Astrocyte (in vitro differentiated cells and primary cell): ENCODE data around the gene CLMP.

ENCODE experiments used
- EZH2 ChIP-seq: IDR thresholded peaks from 2 replicates; pipeline ENCODE4 v1.6.1; 2012; ENCODE audit warnings: mild to moderate bottlenecking, low read length, inconsistent platforms; ENCODE audit not compliant: insufficient read depth
- TF ChIP-seq, protein P1 (sequence below): IDR thresholded peaks from 2 replicates; pipeline ENCODE4 v1.5.1; 2011; ENCODE audit warnings: low read depth, mild to moderate bottlenecking, inconsistent platforms, low read length, moderate library complexity; ENCODE audit not compliant: insufficient read depth

DNA sequence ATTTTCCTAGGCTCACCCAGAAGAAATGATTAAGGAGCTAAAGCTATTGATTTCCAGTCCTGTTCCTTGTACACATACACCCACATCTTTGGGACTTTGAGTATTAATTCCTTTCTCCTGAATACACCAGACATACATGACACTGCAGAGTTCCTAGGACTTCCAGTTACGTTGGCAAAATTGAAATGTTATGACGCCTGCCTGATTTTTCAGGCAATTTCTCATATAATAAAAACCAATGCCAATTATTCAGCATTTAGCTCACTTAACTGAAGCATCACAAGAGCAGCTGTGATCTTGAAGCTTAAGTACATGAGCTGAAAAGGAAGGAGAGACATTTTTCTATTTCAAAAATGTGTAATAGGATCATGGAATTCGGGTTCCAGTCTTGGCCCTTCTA is 4.5 kb downstream of the CLMP start:
- TF ChIP-seq, protein P1, sequence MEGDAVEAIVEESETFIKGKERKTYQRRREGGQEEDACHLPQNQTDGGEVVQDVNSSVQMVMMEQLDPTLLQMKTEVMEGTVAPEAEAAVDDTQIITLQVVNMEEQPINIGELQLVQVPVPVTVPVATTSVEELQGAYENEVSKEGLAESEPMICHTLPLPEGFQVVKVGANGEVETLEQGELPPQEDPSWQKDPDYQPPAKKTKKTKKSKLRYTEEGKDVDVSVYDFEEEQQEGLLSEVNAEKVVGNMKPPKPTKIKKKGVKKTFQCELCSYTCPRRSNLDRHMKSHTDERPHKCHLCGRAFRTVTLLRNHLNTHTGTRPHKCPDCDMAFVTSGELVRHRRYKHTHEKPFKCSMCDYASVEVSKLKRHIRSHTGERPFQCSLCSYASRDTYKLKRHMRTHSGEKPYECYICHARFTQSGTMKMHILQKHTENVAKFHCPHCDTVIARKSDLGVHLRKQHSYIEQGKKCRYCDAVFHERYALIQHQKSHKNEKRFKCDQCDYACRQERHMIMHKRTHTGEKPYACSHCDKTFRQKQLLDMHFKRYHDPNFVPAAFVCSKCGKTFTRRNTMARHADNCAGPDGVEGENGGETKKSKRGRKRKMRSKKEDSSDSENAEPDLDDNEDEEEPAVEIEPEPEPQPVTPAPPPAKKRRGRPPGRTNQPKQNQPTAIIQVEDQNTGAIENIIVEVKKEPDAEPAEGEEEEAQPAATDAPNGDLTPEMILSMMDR: no peak
- TF ChIP-seq EZH2: no peak
